ENCODE data around the gene TCF23.
"Not testable (repeated sequence)": the region's sequence is repeated elsewhere in the genome, so short reads cannot be mapped to it uniquely, and the experiment has no call there.

The TCF23 gene

DNA sequence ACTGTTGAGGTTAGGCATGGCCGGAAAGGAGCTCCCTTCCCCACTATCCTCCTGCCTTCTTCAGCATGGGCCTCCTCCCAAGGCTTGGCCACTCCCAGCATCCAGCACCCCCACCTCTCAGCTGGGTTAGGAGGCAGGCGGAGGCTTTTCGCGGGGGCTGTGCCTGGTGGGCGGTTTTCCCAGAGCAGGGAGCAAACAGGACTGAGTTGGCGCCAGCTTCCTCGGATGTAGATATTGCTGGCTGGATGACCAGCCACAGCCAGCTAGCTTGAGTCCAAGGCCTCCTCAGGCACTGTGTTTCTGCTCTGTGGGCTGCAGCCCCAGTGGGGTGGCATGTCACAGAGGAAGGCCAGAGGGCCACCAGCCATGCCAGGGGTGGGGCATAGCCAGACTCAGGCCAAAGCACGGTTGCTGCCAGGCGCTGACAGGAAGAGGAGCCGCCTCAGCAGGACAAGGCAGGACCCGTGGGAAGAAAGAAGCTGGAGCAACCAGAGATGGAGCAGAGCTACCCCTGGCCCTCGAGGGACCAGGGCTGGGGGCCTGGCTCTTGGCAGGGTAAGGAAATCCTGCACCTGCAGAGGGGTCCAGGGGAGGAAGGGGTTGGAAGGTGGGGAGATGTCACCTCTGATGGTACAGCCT lies at the start of gene TCF23:
Gene TCF23 (plus strand): TSS at position 204 of the 639 bp plus-strand sequence. CDS start 130 bp downstream, at position 334.
- DNase-seq, result no peak

DNA sequence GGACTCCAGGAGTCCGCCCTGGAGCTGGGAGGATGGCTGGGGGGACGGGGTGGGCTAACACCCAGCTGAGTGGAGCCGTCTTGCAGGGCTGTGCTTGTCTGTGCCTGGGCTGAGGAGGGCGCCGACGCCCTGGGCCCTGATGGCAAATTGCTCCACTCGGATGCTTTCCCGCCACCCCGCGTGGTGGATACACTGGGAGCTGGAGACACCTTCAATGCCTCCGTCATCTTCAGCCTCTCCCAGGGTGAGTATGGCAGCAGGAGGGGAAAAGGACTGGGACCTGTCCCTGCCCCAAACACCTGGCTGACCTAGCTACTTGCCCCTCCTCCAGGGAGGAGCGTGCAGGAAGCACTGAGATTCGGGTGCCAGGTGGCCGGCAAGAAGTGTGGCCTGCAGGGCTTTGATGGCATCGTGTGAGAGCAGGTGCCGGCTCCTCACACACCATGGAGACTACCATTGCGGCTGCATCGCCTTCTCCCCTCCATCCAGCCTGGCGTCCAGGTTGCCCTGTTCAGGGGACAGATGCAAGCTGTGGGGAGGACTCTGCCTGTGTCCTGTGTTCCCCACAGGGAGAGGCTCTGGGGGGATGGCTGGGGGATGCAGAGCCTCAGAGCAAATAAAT lies 49.4 kb upstream of the TCF23 start:
- DNase-seq, result no peak

DNA sequence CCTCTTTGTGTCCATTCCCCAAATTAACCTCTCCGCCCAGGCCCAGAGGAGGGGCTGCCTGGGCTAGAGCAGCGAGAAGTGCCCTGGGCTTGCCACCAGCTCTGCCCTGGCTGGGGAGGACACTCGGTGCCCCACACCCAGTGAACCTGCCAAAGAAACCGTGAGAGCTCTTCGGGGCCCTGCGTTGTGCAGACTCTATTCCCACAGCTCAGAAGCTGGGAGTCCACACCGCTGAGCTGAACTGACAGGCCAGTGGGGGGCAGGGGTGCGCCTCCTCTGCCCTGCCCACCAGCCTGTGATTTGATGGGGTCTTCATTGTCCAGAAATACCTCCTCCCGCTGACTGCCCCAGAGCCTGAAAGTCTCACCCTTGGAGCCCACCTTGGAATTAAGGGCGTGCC lies 48.8 kb upstream of the TCF23 start:
- no peak for DNase-seq

DNA sequence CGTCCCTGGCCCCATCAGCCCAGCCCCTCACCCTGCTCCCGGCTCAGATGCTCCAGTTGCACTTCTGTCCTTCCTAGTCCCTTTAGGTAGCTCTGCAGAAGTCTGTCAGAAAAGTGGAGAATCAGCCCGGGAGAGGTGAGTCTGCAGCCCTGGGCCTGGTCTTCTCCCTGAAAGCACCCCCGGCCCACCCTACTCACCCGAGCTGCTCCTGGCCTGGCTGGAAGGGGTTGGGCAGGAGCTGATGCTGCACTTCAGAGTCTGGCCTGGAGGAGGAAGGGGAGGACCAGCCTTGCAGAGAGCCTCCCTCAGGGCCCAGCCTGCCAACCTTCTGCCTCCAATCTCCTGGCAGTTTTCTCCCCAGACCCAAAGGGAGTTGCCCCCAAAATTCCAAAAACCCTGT lies 46.5 kb upstream of the TCF23 start:
- no peak for DNase-seq

GRCh38 chr2:27105981-27106380 lies 42.8 kb upstream of the TCF23 start:
- DNase-seq, result no peak

GRCh38 chr2:27108221-27108620 lies 40.6 kb upstream of the TCF23 start:
- no peak for DNase-seq

DNA sequence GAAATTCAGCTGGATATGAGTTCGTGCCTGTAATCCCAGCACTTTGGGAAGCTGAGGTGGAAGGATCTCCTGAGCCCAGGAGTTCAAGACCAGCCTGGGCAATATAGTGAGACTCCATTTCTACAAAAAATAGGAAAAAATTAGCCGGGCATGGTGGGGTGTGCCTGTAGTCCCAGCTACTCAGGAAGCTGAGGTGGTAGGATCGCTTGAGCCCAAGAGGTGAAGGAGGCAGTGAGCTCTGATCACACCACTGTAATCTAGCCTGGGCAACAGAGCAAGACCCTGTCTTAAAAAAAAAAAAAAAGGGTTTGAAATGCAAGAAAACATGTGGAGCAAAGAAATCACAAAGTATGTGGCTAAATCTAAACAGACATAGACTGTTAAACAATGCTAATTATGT lies 39.7 kb upstream of the TCF23 start:
- DNase-seq, result no peak

DNA sequence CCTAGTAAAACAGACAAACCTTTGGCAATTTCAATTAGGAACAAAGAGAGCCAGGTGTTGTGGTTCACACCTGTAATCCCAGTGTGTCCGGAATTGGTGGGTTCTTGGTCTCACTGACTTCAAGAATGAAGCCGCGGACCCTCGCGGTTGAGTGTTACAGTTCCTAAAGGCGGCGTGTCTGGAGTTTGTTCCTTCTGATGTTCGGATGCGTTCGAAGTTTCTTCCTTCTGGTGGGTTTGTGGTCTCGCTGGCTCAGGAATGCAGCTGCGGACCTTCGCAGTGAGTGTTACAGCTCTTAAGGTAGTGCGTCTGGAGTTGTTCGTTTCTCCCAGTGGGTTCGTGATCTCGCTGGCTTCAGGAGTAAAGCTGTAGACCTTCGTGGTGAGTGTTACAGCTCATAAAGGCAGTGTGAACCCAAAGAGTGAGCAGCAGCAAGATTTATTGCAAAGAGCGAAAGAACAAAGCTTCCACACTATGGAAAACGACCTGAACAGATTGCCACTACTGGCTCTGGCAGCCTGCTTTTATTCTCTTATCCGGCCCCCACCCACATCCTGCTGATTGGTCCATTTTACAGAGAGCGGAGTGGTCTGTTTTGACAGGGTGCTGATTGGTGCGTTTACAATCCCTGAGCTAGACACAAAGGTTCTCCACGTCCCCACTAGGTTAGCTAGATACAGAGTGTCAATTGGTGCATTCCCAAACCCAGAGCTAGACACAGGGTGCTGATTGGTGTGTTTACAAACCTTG lies 38.0 kb upstream of the TCF23 start:
- not testable (repeated sequence) for DNase-seq

GRCh38 chr2:27111392-27112078 lies 37.3 kb upstream of the TCF23 start:
- DNase-seq, result not testable (repeated sequence)

GRCh38 chr2:27115519-27115918 lies 33.3 kb upstream of the TCF23 start:
- no peak for DNase-seq

DNA sequence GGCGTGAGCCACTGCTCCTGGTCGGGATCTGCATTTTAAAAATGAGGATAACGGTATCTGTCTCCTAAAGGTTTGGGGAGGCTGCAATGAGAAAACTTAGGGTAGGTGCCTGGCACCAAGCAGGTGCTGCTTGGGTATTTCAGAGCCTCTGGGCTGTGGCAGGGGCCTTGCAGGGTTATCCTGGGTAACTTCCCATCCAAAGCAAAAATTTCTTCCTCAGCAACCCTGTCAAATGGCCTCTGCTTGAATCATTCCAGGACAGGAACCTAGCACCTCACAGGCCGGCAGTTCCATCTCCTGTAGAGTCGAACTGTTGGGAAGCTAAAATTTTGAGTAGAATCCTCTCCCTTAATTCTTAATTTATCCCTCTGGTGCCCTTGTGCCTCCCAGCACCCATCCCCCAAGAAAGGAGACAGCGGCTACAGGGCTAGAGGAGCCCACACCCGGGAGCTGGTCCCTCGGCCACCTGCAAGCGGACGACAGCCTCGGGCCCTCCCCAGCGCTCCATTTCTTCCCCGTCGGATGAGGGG lies 30.7 kb upstream of the TCF23 start:
- DNase-seq, result no peak

DNA sequence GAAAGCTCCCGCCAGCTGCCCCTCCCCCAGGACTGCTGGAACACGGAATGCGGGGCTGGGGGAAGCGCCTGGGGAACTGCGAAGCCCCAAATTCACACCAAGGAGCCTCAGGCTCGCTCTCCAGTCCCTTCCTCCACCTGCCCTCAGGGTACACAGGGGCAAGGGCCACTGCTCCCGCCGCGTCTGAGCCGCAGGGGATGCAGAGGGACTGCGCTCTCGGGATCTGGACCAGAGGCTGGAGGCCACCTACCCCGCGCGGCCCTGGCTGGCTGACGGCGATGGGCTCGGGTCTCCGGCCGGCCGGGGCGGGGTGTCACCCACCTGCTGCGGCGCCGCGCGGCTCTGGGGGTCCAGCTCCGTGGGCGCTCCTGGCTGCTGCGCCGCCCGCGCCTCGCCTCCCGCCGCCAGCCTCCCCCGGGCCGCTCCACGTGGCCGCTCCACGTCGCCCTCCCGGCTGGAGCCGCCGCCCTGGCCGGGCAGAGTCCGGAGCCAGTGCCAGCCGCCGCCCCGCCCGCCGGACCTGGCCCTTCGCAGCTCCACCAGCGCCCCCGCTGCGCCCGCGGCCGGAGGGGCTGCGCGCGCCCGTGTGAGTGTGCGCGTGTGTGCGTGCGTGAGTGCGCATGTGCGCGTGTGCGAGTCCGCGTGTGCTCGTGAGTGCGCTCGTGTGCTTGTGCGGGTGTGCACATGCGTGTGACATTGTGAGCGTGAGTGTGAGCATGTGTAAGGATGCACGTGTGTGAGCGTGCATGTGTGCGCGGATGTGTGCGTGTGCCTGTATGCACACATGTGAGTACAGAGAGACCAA lies 30.1 kb upstream of the TCF23 start, which contains the start of gene CGREF1:
Gene CGREF1 (minus strand): TSS at position 604 of the 805 bp plus-strand sequence. CDS start 14,762 bp downstream, outside the sequence.
- no peak for DNase-seq

DNA sequence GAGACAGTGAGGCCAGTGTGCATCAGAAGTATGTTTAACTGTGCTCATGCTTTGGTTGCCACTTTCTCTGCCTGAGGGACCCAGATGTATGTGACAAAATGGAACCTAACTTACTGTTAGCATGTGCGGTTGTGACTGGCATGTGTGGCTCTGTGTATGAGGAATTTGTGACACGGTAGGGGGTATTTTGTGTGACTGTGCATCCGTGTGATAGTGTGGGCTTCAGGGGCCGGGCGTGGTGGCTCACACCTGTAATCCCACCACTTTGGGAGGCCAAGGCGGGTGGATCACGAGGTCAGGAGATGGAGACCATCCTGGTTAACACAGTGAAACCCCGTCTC lies 29.5 kb upstream of the TCF23 start:
- DNase-seq, result not testable (repeated sequence)

DNA sequence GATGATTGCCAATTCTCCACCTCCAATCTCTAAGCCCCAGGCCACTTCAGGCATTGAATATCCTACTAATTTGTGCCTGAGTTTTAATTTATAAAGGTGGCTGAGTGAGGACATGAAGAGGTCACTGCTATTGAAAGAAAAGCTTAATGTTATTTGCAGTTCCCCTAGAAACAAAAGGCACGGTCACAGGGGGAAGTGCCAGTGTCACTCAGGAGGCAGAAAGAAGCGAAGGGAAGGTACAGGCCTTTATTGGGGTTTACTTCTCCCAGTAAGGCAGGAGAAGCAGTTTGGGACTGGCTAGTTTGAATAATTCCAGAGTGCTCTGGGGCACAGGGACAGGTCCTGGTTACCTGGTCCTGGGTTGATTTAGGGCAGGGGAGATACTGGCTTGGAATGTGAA lies 26.9 kb upstream of the TCF23 start:
- DNase-seq, result no peak

DNA sequence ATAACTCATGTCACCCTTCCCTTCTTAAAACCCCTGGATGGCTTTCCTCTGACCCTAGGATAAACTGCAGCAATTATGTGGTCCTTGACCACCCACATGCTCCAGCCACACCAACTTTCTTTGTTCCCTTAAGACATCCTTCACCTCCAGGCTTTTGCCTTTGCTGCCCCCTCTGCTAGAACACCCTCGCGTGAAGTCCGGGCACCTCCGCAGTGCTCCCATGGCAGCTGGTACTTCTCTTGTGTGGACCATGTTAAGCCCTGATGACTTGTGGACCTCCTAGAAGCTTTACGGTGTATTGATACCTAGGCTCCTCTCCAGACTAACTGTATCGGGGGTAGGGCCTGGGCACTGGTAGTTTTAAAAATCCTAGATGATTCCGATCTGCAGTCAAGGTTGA lies 26.0 kb upstream of the TCF23 start:
- no peak for DNase-seq

- DNase-seq, result peak; percentile 39
Observed at GRCh38 chr2:27123302-27124150, 25.3 kb upstream of the TCF23 start, which contains the start of gene ABHD1. Gene ABHD1, plus strand, starts transcription at chr2:27123815. Its CDS starts 134 bp downstream, at chr2:27123949.

DNA sequence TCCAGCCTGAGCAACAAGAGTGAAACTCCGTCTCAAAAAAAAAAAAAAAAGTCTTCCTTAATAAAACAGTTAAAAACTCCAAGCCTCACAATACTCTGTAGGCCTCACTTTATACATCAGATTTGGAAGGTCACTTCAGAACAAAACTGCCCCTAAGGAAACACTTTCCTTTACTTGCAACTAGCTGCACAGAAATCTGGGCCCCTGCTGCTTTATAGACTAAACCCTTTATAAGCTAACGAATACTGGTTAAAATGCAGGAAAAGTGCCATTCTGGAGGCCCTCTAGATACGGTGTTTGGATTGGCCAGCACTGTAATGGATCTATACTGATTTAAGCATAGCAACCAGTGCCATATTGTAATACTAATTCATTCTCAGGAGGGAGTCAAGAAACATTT lies 23.7 kb upstream of the TCF23 start:
- no peak for DNase-seq

DNA sequence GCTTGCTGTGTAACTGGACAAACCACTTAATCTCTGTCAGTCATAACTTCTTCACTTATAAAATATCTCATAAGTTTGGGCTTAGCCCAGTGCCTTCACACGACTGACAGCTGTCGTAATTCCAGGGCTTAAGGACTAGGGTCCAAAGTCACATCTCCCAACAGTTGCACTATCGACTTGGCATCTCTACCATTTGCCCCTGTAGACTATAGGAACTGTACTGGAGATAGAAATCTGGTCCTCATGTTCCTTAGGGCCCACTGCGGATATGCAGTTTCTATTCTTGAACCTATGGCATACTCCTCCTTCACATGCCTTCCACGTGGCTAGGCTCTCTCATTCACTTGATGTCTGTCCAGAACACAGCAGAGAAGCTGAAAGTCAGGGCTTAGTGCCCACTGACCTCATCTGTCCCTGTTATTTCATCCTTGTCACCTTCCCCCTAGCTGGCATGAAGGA lies 22.5 kb upstream of the TCF23 start:
- DNase-seq, result no peak

DNA sequence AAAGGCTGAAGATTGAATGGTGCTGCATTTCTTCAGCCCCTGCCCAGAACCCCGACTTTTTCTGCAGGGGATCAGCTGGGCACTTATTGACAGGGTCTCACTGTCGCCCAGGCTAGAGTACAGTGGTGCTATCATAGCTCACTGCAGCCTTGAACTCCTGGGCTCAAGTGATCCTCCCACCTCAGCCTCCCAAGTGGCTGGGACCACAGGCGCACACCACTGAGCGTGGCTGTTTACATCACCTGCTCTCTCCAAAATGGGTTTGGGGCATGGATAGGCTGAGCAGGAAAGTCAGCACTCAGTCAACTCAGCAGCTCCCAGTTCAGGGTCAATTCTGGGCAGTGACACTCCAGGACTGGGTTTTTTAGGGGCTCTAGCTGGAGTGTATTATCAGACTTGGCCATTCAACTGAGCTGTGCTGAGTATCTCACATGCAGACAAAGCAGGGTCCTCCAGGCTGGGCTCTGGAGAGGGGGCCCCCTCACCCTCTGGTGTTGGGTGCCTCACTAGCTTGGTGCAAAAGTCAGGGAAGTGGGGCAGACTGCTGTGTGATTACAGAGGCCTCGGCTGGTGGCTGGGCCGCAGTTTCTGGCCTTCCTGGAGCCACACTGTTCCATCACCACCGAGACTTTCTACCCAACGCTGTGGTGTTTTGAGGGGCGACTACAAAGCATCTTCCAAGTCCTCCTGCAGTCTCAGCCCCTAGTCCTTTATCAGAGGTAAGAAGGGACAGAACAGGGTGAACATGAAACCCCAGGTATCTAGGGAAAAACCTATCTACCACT lies 20.7 kb upstream of the TCF23 start:
- no peak for DNase-seq

Measured in activated CD4-positive, alpha-beta T cell treated with anti-CD3 and anti-CD28 coated beads for 1 hour (primary cell).